GM10248 (cell line): ENCODE data around the gene HMCN2.
A peak's percentile ranks its signal among the peaks of the same experiment; 100 is the strongest.

Experiments
- CTCF ChIA-PET: fragments of 300-600 bp; sonication (Branson Sonifier 250); formaldehyde crosslinking; extraction: SDS; loops from one replicate; lab custom pipeline; 2021; ENCODE audit warnings: antibody characterized with exemption; lab: Yijun Ruan, JAX
- POLR2A ChIA-PET: fragments of 350-650 bp; sonication (Branson Sonifier 250); formaldehyde crosslinking; extraction: SDS; loops from one replicate; lab custom pipeline; 2020; ENCODE audit warnings: antibody characterized with exemption; lab: Yijun Ruan, JAX
- DNase-seq: peaks from one replicate; pipeline ENCODE4 v3.0.0; 2012; ENCODE audit errors: extremely low spot score
- CTCF ChIP-seq: IDR thresholded peaks from 2 replicates; pipeline ENCODE4 v1.5.1; 2012; ENCODE audit warnings: mild to moderate bottlenecking, low read depth; ENCODE audit errors: extremely low read depth, missing control alignments, control extremely low read depth

Gene HMCN2

GRCh38 chr9:130237076-130237475 lies 28.5 kb upstream of the HMCN2 start:
- ChIA-PET POLR2A (no interaction called here), CTCF (interaction anchor here (1.3 to 8.9 kb wide), 6 partner anchors 8 to 499 kb away, joined by 4 to 101 read pairs (median 6); no protein-coding TSS in a partner anchor)
- TF ChIP-seq CTCF = no peak

GRCh38 chr9:130237763-130238524 lies 27.6 kb upstream of the HMCN2 start:
- ChIA-PET POLR2A (no interaction called here), CTCF (interaction anchor here (1.6 to 8.9 kb wide), 2 partner anchors 128 to 500 kb away, joined by 6 to 101 read pairs; no protein-coding TSS in a partner anchor)
- DNase-seq = no peak
- TF ChIP-seq CTCF = no peak

More at GRCh38 chr9:130237076-130237475, 28.5 kb upstream of the HMCN2 start:
- DNase-seq = no peak

GRCh38 chr9:130239363-130239695 lies 26.2 kb upstream of the HMCN2 start:
- ChIA-PET CTCF (interaction anchor here (1.1 to 8.9 kb wide), 4 partner anchors 14 to 151 kb away, joined by 3 to 101 read pairs (median 30); no protein-coding TSS in a partner anchor), POLR2A (no interaction called here)
- no peak for TF ChIP-seq CTCF
- no peak for DNase-seq

GRCh38 chr9:130239741-130240241 lies 25.8 kb upstream of the HMCN2 start:
- TF ChIP-seq CTCF = no peak
- ChIA-PET POLR2A (interaction anchor here (0.5 kb wide), 1 partner anchor 90 kb away, joined by 8 read pairs; no protein-coding TSS in a partner anchor), CTCF (interaction anchor here (0.8 to 8.9 kb wide), 6 partner anchors 12 to 503 kb away, joined by 3 to 101 read pairs (median 4); no protein-coding TSS in a partner anchor)
- DNase-seq = peak; percentile 60

GRCh38 chr9:130240410-130241197 lies 25.0 kb upstream of the HMCN2 start:
- no peak for TF ChIP-seq CTCF
- peak; percentile 56 for DNase-seq
- POLR2A ChIA-PET = interaction anchor here (0.5 kb wide), 1 partner anchor 89 kb away, joined by 8 read pairs; no protein-coding TSS in a partner anchor
- CTCF ChIA-PET = interaction anchor here (0.8 to 8.9 kb wide), 8 partner anchors 13 to 504 kb away, joined by 3 to 101 read pairs (median 4); no protein-coding TSS in a partner anchor

- CTCF ChIA-PET = interaction anchor here (1.6 to 8.9 kb wide), 4 partner anchors 12 to 131 kb away, joined by 3 to 101 read pairs (median 30); no protein-coding TSS in a partner anchor
- POLR2A ChIA-PET = no interaction called here
These were observed 24.4 kb upstream of the HMCN2 start for GRCh38 chr9:130241198-130241535.

More at GRCh38 chr9:130241198-130241535, 24.4 kb upstream of the HMCN2 start:
- TF ChIP-seq CTCF = no peak
- no peak for DNase-seq
